VCaP (cell line): ENCODE measurements around the gene CST2.
A peak's percentile ranks its signal among the peaks of the same experiment; 100 is the strongest.
"Not testable (repeated sequence)": the region's sequence is repeated elsewhere in the genome, so short reads cannot be mapped to it uniquely, and the experiment has no call there.

Source experiments
- H3K27ac ChIP-seq: fragments of 450-650 bp; 2 replicates; pipeline ENCODE4 v1.5.1; 2017
- CTCF ChIP-seq: fragments of 450-650 bp; conservative IDR thresholded peaks from 2 replicates; pipeline ENCODE4 v1.5.1; 2017; ENCODE audit warnings: mild to moderate bottlenecking, moderate library complexity

The CST2 gene

GRCh38 chr20:23832775-23833513, 6.4 kb upstream of the CST2 start:
- H3K27ac ChIP-seq = peak overlapping the region; percentile 86
- no peak for TF ChIP-seq CTCF

GRCh38 chr20:23831961-23832360, 5.4 kb upstream of the CST2 start:
- not testable (repeated sequence) for H3K27ac ChIP-seq

- peak overlapping the region; percentile 22 for H3K27ac ChIP-seq
- no peak for TF ChIP-seq CTCF
Observed at GRCh38 chr20:23823621-23824324, 2.8 kb downstream of the CST2 start.

GRCh38 chr20:23823111-23823510, 3.4 kb downstream of the CST2 start:
- TF ChIP-seq CTCF = no peak
- peak overlapping the region; percentile 22 for H3K27ac ChIP-seq

- H3K27ac ChIP-seq = no peak overlapping the region
- no peak for TF ChIP-seq CTCF
Observed at GRCh38 chr20:23820493-23820892, 6.0 kb downstream of the CST2 start.

GRCh38 chr20:23811559-23811958, 15.0 kb downstream of the CST2 start:
- H3K27ac ChIP-seq = not testable (repeated sequence)

- not testable (repeated sequence) for H3K27ac ChIP-seq
Observed at GRCh38 chr20:23810349-23810748, 16.2 kb downstream of the CST2 start.

GRCh38 chr20:23800865-23801264, 25.7 kb downstream of the CST2 start:
- no peak overlapping the region for H3K27ac ChIP-seq
- no peak for TF ChIP-seq CTCF

GRCh38 chr20:23799216-23799847, 27.2 kb downstream of the CST2 start:
- TF ChIP-seq CTCF = peak; percentile 83
- not testable (repeated sequence) for H3K27ac ChIP-seq
